ENCODE data around the gene CHST15.

Gene CHST15

DNA sequence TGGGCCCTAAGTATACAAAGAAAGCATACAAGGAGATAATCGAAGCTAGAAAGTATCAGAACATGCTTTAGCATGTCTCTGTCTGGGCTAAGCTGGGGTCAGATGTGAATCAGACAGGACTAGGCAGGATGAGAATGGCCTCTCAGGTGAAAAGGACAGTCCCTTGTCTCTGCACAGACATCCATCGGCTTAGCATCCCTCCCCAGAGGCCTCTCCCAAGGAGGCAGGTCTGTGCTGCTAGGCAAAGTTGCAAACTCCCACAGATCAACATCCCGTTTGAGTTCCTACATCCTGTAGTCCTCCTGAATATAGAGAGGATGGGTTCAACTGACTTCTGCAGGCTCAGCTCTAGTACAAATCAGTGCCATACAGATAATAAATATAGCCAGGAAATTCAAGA lies 24.5 kb downstream of the CHST15 start:
- H3K9me3 ChIP-seq (ENCODE audit: insufficient read depth, low read depth, low read length), result no peaks in the 10 kb centered on the region
- no peaks in the 10 kb centered on the region for H3K9me2 ChIP-seq (replicated peaks; ENCODE audit: low read depth, low read length)
- no peaks in the 10 kb centered on the region for H3K79me2 ChIP-seq (ENCODE audit: insufficient read depth, low read length)
- no peak overlapping the region for H3K4me3 ChIP-seq (ENCODE audit: low read length, poor library complexity, severe bottlenecking)
- no peak overlapping the region for H3K4me2 ChIP-seq (ENCODE audit: low read depth, low read length, poor library complexity, severe bottlenecking)
- no peaks in the 10 kb centered on the region for H3K36me3 ChIP-seq (ENCODE audit: insufficient read depth, low read length)
- TF ChIP-seq EZH2phosphoT487 (IDR thresholded peaks at IDR 0.05; ENCODE audit: borderline replicate concordance) (no peak), CTCF (conservative IDR thresholded peaks at IDR 0.05; ENCODE audit: low read length) (no peak)
- H4K20me1 ChIP-seq (ENCODE audit: insufficient read depth, low read length, poor library complexity, severe bottlenecking), result no peaks in the 10 kb centered on the region
- H3K4me1 ChIP-seq (ENCODE audit: insufficient read depth, low read length, poor library complexity, severe bottlenecking), result peaks cover 25% of the 10 kb centered on the region
- no peak overlapping the region for H3K9ac ChIP-seq (ENCODE audit: low read depth, low read length, poor library complexity, severe bottlenecking)
- H3K27me3 ChIP-seq (ENCODE audit: insufficient read depth, low read length, poor library complexity, severe bottlenecking), result no peaks in the 10 kb centered on the region
- H2AFZ ChIP-seq (ENCODE audit: low read length), result no peak overlapping the region
- H3F3A ChIP-seq (ENCODE audit: low read depth), result no peaks in the 10 kb centered on the region

GRCh38 chr10:124067825-124068400 lies 25.5 kb downstream of the CHST15 start:
- Histone ChIP-seq H3F3A (ENCODE audit: low read depth) (no peaks in the 10 kb centered on the region), H3K9me3 (ENCODE audit: insufficient read depth, low read depth, low read length) (no peaks in the 10 kb centered on the region), H3K4me1 (ENCODE audit: insufficient read depth, low read length, poor library complexity, severe bottlenecking) (peaks cover 16% of the 10 kb centered on the region), H3K4me3 (ENCODE audit: low read length, poor library complexity, severe bottlenecking) (no peak overlapping the region), H3K9me2 (replicated peaks; ENCODE audit: low read depth, low read length) (no peaks in the 10 kb centered on the region), H2AFZ (ENCODE audit: low read length) (no peak overlapping the region), H3K79me2 (ENCODE audit: insufficient read depth, low read length) (no peaks in the 10 kb centered on the region), H3K9ac (ENCODE audit: low read depth, low read length, poor library complexity, severe bottlenecking) (no peak overlapping the region), H3K36me3 (ENCODE audit: insufficient read depth, low read length) (no peaks in the 10 kb centered on the region), H3K27me3 (ENCODE audit: insufficient read depth, low read length, poor library complexity, severe bottlenecking) (no peaks in the 10 kb centered on the region), H3K4me2 (ENCODE audit: low read depth, low read length, poor library complexity, severe bottlenecking) (no peak overlapping the region), H4K20me1 (ENCODE audit: insufficient read depth, low read length, poor library complexity, severe bottlenecking) (no peaks in the 10 kb centered on the region)
- TF ChIP-seq CTCF (conservative IDR thresholded peaks at IDR 0.05; ENCODE audit: low read length), result no peak
- no peak for TF ChIP-seq EZH2phosphoT487 (IDR thresholded peaks at IDR 0.05; ENCODE audit: borderline replicate concordance)

- Histone ChIP-seq H3K27me3 (ENCODE audit: insufficient read depth, low read length, poor library complexity, severe bottlenecking) (no peaks in the 10 kb centered on the region), H3F3A (ENCODE audit: low read depth) (no peaks in the 10 kb centered on the region), H4K20me1 (ENCODE audit: insufficient read depth, low read length, poor library complexity, severe bottlenecking) (no peaks in the 10 kb centered on the region), H3K4me1 (ENCODE audit: insufficient read depth, low read length, poor library complexity, severe bottlenecking) (peaks cover 9% of the 10 kb centered on the region), H3K9me3 (ENCODE audit: insufficient read depth, low read depth, low read length) (no peaks in the 10 kb centered on the region), H3K9ac (ENCODE audit: low read depth, low read length, poor library complexity, severe bottlenecking) (no peak overlapping the region), H3K36me3 (ENCODE audit: insufficient read depth, low read length) (no peaks in the 10 kb centered on the region), H3K9me2 (replicated peaks; ENCODE audit: low read depth, low read length) (no peaks in the 10 kb centered on the region), H3K79me2 (ENCODE audit: insufficient read depth, low read length) (no peaks in the 10 kb centered on the region), H3K4me2 (ENCODE audit: low read depth, low read length, poor library complexity, severe bottlenecking) (no peak overlapping the region), H3K4me3 (ENCODE audit: low read length, poor library complexity, severe bottlenecking) (no peak overlapping the region), H2AFZ (ENCODE audit: low read length) (no peak overlapping the region)
- no peak for TF ChIP-seq CTCF (conservative IDR thresholded peaks at IDR 0.05; ENCODE audit: low read length)
- TF ChIP-seq EZH2phosphoT487 (IDR thresholded peaks at IDR 0.05; ENCODE audit: borderline replicate concordance), result no peak
Measured at GRCh38 chr10:124066781-124067714, 26.4 kb downstream of the CHST15 start.

Data from Loucy (cell line).